T follicular helper cell (primary cell): Measurements from ENCODE around the gene CSN1S1.

Experiments
- DNase-seq: peaks from one replicate; pipeline ENCODE4 v3.0.0-alpha.2; 2020; ENCODE audit warnings: low read depth

The CSN1S1 gene

DNA sequence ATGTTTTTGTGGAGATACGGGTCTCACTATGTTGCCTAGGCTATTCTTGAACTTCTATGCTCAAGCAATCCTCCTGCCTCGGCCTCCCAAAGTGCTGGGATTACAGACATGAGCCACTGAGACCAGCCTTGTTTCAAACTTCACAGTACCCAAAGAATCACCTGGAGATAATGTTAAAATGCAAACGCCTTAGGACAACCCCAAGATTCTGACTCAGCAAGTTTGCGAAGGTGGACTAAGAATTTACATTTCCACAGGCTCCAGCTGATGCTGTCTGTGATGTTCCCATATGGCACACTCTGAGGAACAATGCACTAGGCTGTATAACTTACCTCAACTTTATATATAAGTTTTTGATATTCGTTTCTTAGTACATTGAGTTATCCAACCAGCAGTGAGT is 63.9 kb downstream of the CSN1S1 start:
- DNase-seq = no peak

GRCh38 chr4:69995526-69996016 is 64.7 kb downstream of the CSN1S1 start, which contains the start of gene STATH:
Gene STATH, plus strand, starts transcription at chr4:69995966. Its CDS starts 2,472 bp downstream, at chr4:69998438.
- DNase-seq = no peak
